ENCODE measurements around the gene PRLR. TPM values are rescaled to one million over a fixed set of nuclear protein-coding genes. Genes with fewer than 3 reads are reported as not detected.
A peak's percentile ranks its signal among the peaks of the same experiment; 100 is the strongest.

Gene PRLR
- total and polyA plus RNA-seq, 9 of the 15 experiments (the other 6 are each of a cell fraction or from before 2014, with no cell fraction given): 0.02 TPM; not detected in 8

DNA sequence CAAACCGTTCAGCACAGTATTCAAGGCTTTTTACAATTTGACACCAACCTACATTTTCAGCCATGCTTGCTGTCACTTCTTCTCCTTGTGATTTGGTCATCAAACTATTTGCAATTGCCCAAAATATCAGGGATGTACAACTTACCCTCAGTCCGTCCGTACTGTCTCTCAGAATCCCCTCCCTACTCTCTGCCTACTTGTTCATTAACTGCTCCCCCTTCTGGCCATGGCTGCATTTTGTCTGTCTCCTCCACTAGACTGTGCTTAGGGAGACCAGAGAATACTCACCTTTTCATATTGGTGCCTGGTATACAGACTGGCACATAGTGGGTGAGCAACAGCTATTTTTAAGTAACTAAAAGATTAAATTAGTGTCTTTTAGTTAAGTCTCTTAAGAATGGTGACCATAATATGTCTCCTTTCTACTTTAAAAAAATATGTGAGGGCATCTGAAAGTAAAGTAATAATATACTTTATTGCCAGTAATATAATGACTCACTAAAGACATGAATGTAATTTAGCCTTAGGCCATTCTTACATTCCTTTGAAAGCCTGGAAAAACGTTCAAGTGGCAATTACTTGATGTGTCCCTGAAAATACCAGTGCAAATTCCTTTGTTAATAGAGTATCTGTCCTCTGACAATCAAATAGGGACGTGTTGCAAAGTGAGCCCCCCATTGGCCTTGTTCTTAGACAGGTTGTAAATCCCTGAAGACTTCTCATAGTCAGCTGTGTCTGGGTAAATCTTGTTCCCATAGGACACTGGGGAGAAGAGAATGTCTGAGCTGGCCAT is 27.8 kb downstream of the PRLR start:
- no peaks in the 10 kb centered on the region for H3K4me1 ChIP-seq (replicated peaks in 1 of 2; ENCODE audit: control insufficient read depth in 2 of 2, insufficient read depth in 2 of 2, low read length in 2 of 2)
- peaks cover 0 to 10% of the 10 kb centered on the region in 2 experiments; a peak in 2 of 5 replicates for H3K27me3 ChIP-seq (ENCODE audit: control insufficient read depth in 2 of 2, insufficient read depth in 2 of 2, low read length in 2 of 2)
- no peaks in the 10 kb centered on the region for H4K20me1 ChIP-seq (replicated peaks; ENCODE audit: control insufficient read depth, insufficient read depth, low read length)
- H3K4me3 ChIP-seq: no peak overlapping the region
- WGBS (ENCODE audit: insufficient coverage, low coverage, missing lambda C conversion rate): 0% methylated on average over 5 of the region's 5 CpGs
- in situ Hi-C loops (cut with MboI) (no loop called here), intact Hi-C loops (cut with micrococcal nuclease) (loop anchor here (1.0 kb wide), 2 partner anchors 113 to 728 kb away; no protein-coding TSS in a partner anchor)
- H3K9ac ChIP-seq (ENCODE audit: insufficient read depth in 1 of 2, low read depth in 2 of 2, low read length in 2 of 2): no peak overlapping the region
- H3K9me1 ChIP-seq (ENCODE audit: control insufficient read depth, insufficient read depth, low read length): no peaks in the 10 kb centered on the region
- H3K9me3 ChIP-seq (replicated peaks; ENCODE audit: control insufficient read depth, insufficient read depth, low read depth, low read length): no peaks in the 10 kb centered on the region
- DNase-seq (ENCODE audit: extremely low read depth in 1 of 4, low spot score in 3 of 4) (peak; percentile 31 to 61 (median 43)), FAIRE-seq (peak; percentile 60), ATAC-seq (peak; percentile 95)
- no peak overlapping the region for H3K4me2 ChIP-seq (ENCODE audit: insufficient read depth, low read length)
- CTCF ChIA-PET (ENCODE audit: low intra/inter-chr PET ratio): interaction anchor here (1.2 kb wide), 1 partner anchor 113 kb away, joined by 3 read pairs; no protein-coding TSS in a partner anchor
- no peak overlapping the region for H3K27ac ChIP-seq (ENCODE audit: extremely low read depth, low read depth, low read length)
- BruUV-seq (replicated peaks): no TSS peak
- no peaks in the 10 kb centered on the region for H3K79me2 ChIP-seq (ENCODE audit: control insufficient read depth, insufficient read depth, low read length)
- H2AFZ ChIP-seq (ENCODE audit: low read depth, low read length): no peak overlapping the region
- POLR2A ChIA-PET: no interaction called here
- H3K36me3 ChIP-seq (ENCODE audit: control insufficient read depth, insufficient read depth, low read length): no peaks in the 10 kb centered on the region
- TF ChIP-seq CHCHD3 (CRISPR knock-in tag; IDR thresholded peaks at IDR 0.05): no peak
- TF ChIP-seq, protein P1, sequence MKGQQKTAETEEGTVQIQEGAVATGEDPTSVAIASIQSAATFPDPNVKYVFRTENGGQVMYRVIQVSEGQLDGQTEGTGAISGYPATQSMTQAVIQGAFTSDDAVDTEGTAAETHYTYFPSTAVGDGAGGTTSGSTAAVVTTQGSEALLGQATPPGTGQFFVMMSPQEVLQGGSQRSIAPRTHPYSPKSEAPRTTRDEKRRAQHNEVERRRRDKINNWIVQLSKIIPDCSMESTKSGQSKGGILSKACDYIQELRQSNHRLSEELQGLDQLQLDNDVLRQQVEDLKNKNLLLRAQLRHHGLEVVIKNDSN (CRISPR knock-in tag; IDR thresholded peaks at IDR 0.05): no peak
- TF ChIP-seq HSF4 (CRISPR knock-in tag; IDR thresholded peaks at IDR 0.05; ENCODE audit: borderline replicate concordance): no peak
- TF ChIP-seq SMC3 (conservative IDR thresholded peaks at IDR 0.05; ENCODE audit: insufficient read depth, low read depth, low read length): peak; percentile 53; the same call in 1 of the 2 replicates
- no peak for TF ChIP-seq PML (IDR thresholded peaks at IDR 0.05; ENCODE audit: low read length)
- peak in 1 of 2 experiments; percentile 46; a peak in 2 of 4 replicates for TF ChIP-seq RAD21 (CRISPR knock-in tag; conservative IDR thresholded peaks at IDR 0.05 in 1 of 2, IDR thresholded peaks at IDR 0.05 in 1 of 2)
- TF ChIP-seq, protein P2, sequence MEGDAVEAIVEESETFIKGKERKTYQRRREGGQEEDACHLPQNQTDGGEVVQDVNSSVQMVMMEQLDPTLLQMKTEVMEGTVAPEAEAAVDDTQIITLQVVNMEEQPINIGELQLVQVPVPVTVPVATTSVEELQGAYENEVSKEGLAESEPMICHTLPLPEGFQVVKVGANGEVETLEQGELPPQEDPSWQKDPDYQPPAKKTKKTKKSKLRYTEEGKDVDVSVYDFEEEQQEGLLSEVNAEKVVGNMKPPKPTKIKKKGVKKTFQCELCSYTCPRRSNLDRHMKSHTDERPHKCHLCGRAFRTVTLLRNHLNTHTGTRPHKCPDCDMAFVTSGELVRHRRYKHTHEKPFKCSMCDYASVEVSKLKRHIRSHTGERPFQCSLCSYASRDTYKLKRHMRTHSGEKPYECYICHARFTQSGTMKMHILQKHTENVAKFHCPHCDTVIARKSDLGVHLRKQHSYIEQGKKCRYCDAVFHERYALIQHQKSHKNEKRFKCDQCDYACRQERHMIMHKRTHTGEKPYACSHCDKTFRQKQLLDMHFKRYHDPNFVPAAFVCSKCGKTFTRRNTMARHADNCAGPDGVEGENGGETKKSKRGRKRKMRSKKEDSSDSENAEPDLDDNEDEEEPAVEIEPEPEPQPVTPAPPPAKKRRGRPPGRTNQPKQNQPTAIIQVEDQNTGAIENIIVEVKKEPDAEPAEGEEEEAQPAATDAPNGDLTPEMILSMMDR (IDR thresholded peaks at IDR 0.05 in 2 of 3, conservative IDR thresholded peaks at IDR 0.05 in 1 of 3; ENCODE audit: insufficient read depth in 2 of 3, low read depth in 1 of 3, low read length in 3 of 3): peak; percentile 50 to 60 (median 56); a peak in 5 of 6 replicates

All from K562 (cell line).